ENCODE measurements around the gene PAMR1.

PAMR1 gene

DNA sequence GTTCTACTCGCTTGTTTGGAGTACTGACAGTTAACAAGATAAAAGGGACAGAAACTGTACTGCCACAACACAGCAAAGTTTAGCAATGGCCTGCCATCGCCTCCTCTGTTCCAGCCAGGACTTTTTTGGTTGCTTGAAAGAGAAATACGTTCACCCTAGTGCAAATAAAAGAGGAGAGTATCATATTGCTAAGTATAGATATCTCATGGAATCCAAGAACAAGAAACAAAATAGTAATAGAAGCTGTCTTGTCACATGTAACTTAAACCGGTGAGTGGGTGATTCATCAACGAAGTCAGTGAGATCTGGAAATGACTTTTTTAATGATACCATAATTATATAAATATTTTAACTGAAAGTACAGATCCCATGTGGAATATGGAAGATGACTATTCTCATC is 141.5 kb downstream of the PAMR1 start:
- no peak overlapping the region for H2BK120ac ChIP-seq (ENCODE audit: low read depth, low read length)
- no peaks in the 10 kb centered on the region for H3K27me3 ChIP-seq (ENCODE audit: control insufficient read depth in 1 of 2, insufficient read depth in 1 of 2, low read length in 2 of 2)
- H2BK15ac ChIP-seq (ENCODE audit: low read depth, poor library complexity, severe bottlenecking): no peak overlapping the region
- no peak overlapping the region for H4K8ac ChIP-seq (ENCODE audit: low read length)
- no peaks in the 10 kb centered on the region for H3K9me3 ChIP-seq (ENCODE audit: control insufficient read depth, low read length)
- peaks cover 0 to 17% of the 10 kb centered on the region in 2 experiments for H3K36me3 ChIP-seq (ENCODE audit: control insufficient read depth in 1 of 2, insufficient read depth in 2 of 2, low read depth in 1 of 2, low read length in 2 of 2)
- no peak overlapping the region for H3K14ac ChIP-seq (ENCODE audit: low read length in 2 of 2)
- no peaks in the 10 kb centered on the region for H3K4me1 ChIP-seq (ENCODE audit: control insufficient read depth, insufficient read depth, low read depth, low read length)
- no peak overlapping the region for H4K91ac ChIP-seq (ENCODE audit: low read length)
- H3K18ac ChIP-seq (ENCODE audit: low read depth in 1 of 2, low read length in 2 of 2): no peak overlapping the region
- WGBS: 100% methylated on average over 1 of the region's 5 CpGs
- H2BK5ac ChIP-seq (ENCODE audit: low read depth, low read length, poor library complexity, severe bottlenecking): no peak overlapping the region
- no peak overlapping the region for H3K4me2 ChIP-seq (ENCODE audit: low read length, poor library complexity, severe bottlenecking)
- no peak overlapping the region for H3K23ac ChIP-seq (ENCODE audit: low read length in 2 of 2)
- H3K9ac ChIP-seq (ENCODE audit: low read length): no peak overlapping the region
- H2AK5ac ChIP-seq (ENCODE audit: low read length, severe bottlenecking): no peak overlapping the region
- no peaks in the 10 kb centered on the region for H3K79me1 ChIP-seq (replicated peaks; ENCODE audit: low read length, poor library complexity, severe bottlenecking)
- no peak for DNase-seq
- H2AFZ ChIP-seq (ENCODE audit: low read depth, low read length): no peak overlapping the region
- no peak overlapping the region for H3K4me3 ChIP-seq (ENCODE audit: insufficient read depth in 1 of 2, low read depth in 1 of 2, low read length in 2 of 2)
- H3K4ac ChIP-seq (ENCODE audit: low read depth in 1 of 2, low read length in 2 of 2): no peak overlapping the region
- H3K27ac ChIP-seq (ENCODE audit: low read length, poor library complexity, severe bottlenecking): no peak overlapping the region
- H2BK12ac ChIP-seq (ENCODE audit: low read length in 2 of 2): no peak overlapping the region

Data from mesenchymal stem cell (in vitro differentiated cells and primary cell).